Endometrium (tissue), 2 donors: Measurements from ENCODE around the gene PPA1.
"Not testable (repeated sequence)": the region's sequence is repeated elsewhere in the genome, so short reads cannot be mapped to it uniquely, and the experiment has no call there.

Experiments
- FAIRE-seq: peaks from 2 replicates; lab custom pipeline; 2012; peaks lifted over from hg19 to GRCh38; lab: Jason Lieb, UNC
- donor health status: control.
- donor health status: control.

The PPA1 gene

DNA sequence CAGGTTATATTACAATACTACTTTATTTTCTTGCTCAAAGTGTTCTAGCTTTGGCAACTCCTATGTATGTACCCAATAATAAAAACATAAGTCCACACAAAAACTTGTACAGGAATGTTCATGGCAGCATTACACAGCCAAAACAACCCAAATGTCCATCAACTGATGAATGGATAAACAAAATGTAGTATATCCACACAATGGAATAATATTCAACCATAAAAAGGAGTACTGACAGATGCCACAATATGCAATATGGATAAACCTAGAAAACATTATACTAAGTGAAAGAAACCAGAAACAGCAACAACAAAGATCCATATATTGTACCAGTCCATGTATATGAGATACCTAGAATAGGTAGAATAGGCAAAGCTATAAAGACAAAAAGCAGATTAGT is 21.0 kb downstream of the PPA1 start:
- FAIRE-seq = no peak

DNA sequence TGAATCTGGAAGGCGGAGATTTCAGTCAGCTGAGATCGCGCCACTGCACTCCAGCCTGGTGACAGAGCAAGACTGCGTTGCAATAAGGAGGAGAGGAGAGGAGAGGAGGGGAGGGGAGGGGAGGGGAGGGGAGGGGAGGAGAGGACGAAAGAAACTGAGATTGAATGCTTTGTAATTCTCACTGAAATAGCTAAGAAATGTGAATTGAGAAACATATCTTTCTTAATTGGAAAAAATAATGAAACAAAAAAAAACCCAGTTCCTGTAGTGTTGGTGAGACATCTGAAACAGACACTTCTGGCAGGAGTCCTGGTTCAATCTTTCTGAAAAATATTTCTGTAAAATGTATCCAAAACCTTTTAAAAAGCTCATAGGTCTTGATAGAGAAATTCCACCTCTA is 26.5 kb downstream of the PPA1 start:
- no peak for FAIRE-seq

DNA sequence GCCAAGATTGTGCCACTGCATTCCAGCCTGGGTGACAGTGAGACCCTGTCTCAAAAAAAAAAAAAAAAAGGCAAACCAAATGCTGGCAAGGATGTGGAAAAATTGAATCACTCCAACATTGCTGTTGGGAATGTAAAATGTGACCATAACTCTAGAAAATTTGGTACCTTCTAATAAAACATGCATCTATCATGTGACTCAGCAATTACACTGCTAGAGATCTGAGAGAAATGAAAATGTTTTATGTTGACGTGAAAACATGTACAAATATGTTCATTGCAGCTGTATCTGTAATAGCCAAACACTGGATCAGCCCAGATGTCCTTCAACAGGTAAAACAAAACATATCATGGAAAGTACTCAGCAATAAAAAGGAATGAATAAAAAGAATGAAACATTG is 32.1 kb downstream of the PPA1 start:
- no peak for FAIRE-seq

- no peak for FAIRE-seq
These were observed 34.3 kb downstream of the PPA1 start for GRCh38 chr10:70198696-70199466.

- FAIRE-seq = no peak
These were observed 35.8 kb downstream of the PPA1 start for GRCh38 chr10:70197235-70197945.

GRCh38 chr10:70193391-70193844 is 39.8 kb downstream of the PPA1 start:
- FAIRE-seq = no peak

- no peak for FAIRE-seq
These were observed 40.8 kb downstream of the PPA1 start for GRCh38 chr10:70192326-70192968.

GRCh38 chr10:70191972-70192305 is 41.3 kb downstream of the PPA1 start:
- no peak for FAIRE-seq

GRCh38 chr10:70191161-70191971 is 41.9 kb downstream of the PPA1 start:
- FAIRE-seq = no peak

DNA sequence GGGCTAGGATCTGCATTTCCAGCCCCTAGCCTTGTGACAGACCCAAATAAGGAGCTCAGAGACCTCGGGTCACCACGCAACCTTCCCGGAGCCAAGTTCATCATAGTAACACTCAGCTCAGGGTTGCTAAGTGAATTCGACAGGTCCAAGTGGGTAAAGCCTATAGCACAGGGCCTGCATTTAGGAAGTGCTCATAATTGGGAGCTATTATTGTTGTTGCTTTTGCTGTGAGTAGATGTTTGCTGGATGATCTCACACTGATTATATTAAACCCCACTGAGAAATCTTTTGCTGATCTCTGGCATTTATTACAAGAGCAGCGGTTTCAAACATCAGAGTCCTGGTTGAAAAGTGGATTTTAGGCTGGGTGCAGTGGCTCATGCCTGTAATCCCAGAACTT is 42.6 kb downstream of the PPA1 start:
- no peak for FAIRE-seq

DNA sequence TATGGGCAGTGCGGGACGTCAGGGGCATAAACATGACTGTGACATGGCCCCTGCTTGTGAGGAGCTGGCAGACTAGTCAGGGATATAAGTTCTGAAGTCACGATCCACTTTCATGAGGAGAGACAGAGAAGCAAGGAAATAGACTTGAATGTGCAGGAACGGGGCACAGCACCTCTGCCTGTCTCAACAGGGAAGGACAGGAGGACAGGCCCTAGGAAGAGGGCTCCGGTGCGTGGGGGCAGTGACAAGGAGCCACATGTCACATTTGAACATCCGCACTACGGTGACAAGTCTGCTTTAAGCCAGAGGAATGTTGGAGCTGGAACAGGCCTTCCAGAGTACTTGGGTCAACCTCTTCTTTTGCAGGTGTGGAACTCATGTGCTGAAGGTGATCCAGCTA is 43.1 kb downstream of the PPA1 start:
- FAIRE-seq = no peak

- no peak for FAIRE-seq
These were observed 44.5 kb downstream of the PPA1 start for GRCh38 chr10:70188768-70189167.

- FAIRE-seq = no peak
These were observed 46.7 kb downstream of the PPA1 start for GRCh38 chr10:70186571-70186970.

DNA sequence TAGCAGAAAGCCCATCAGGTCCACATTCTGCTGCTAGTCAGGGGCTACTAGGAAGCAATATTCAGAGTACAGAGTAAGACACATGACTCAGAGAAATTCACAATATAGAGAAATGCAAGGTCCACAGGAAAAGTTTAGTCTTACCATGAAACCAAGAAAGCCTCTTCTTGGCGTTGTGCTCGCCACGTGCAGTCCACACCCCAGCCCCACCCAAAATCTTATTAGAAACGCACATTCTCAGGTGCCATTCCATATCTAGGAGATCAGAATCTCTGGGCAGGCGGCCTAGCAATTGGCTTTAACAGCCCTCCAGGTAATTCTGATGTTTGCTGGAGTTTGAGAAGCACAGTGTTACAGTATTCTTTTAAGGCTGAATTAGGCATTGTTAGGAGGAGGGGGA is 47.1 kb downstream of the PPA1 start:
- FAIRE-seq = no peak

GRCh38 chr10:70183304-70183703 is 49.9 kb downstream of the PPA1 start:
- FAIRE-seq = no peak

DNA sequence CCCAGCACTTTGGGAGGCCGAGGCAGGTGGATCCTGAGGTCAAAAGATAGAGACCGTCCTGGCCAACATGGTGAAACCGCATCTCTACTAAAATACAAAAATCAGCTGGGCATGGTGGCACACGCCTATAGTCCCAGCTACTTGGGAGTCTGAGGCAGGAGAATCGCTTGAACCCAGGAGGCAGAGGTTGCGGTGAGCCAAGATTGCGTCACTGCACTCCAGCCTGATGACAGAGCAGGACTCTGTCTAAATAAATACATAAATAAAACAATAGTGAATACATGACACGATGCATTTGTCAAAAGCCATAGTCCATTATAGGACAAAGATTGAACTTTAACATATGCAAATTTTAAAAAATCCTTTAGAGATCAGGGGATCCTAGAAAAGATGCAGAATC is 54.0 kb downstream of the PPA1 start:
- not testable (repeated sequence) for FAIRE-seq

DNA sequence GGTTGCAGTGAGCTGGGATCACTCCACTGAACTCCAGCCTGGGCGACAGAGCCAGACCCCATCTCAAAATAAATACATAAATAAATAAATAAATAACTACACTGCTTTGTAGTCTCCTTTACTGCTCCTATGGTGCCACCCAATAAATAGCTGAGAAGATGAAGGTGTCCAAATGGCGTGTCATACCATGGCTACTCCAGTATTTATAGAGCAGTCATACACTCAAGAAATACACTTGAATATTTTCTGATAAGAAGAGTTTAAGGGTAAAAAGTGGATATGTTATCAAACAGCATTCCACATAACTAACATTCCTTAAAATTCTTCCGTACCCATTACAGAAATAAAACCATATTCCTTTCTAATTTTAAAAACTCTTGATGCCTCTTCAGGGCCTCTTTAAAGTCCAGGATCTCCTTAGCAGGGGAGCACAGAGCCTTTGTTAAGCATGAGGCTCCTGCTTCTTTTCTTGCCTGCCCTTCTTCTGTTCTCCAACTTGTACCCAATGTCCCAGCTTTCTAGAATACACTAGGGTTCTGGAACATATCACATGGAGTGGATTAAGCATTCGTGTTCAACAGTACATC is 55.0 kb downstream of the PPA1 start:
- no peak for FAIRE-seq

GRCh38 chr10:70176441-70176840 is 56.8 kb downstream of the PPA1 start:
- FAIRE-seq = no peak

- FAIRE-seq = no peak
These were observed 57.7 kb downstream of the PPA1 start for GRCh38 chr10:70175516-70175915.

GRCh38 chr10:70174058-70174741 is 59.0 kb downstream of the PPA1 start:
- FAIRE-seq = no peak

DNA sequence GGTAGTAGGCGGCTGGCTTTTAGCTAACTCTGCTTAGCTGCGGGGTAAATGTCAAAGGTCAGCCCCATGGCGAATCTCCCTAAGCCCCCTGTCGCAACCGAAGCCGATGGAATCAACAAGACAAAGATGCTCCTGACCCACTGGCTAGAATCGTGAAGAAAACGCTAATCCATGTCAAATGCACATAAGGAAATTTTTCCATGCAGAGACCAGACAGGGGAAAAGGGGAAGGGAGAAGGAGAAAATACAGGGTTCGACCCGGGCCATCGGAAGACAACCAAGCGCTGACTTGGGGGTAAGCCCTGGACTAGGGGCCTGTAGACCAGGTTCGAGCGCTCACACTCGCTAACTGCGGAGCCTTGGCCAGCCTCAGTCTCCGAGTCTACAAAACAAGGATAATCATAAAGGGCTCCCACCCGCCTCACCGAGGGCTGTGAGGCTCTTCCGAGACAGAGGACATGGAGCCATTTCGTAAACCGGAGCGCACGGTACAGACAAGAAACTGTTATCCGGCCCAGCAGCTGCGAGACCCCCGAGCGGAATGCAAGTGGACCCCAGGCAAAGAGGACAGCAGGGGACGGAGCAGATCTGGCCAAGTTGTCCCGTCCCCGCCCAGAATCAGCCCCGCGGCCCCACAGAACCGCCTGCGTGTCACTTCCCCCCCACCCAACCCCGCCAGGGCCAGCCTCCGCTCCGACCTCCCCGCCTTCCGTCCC is 63.4 kb downstream of the PPA1 start:
- no peak for FAIRE-seq
